B cell (primary cell): ENCODE results near the gene FOXA3. TPM values are rescaled to one million over a fixed set of nuclear protein-coding genes. Genes with fewer than 3 reads are reported as not detected.
A peak's percentile ranks its signal among the peaks of the same experiment; 100 is the strongest.

ENCODE experiments used
- ATAC-seq: fragments of 200-7000 bp; cut with Tn5 transposase; one replicate; pipeline ENCODE4 v1.10.0; 2021; ENCODE audit warnings: low read depth, mild to moderate bottlenecking, moderate number of reproducible peaks, moderate library complexity
- CTCF ChIA-PET: fragments of 350-600 bp; sonication (Branson Sonifier 250); formaldehyde crosslinking; loops from one replicate; lab custom pipeline; 2021; ENCODE audit warnings: antibody characterized with exemption, inconsistent platforms; lab: Charles Lee
- POLR2A ChIA-PET: fragments of 350-600 bp; sonication (Branson Sonifier 250); formaldehyde crosslinking; loops from one replicate; lab custom pipeline; 2021; ENCODE audit warnings: antibody characterized with exemption; lab: Charles Lee
- DNase-seq: peaks from one replicate; pipeline ENCODE4 v3.0.0; 2013
- H2AFZ ChIP-seq: 2 replicates; pipeline ENCODE4 v1.6.1; 2012; ENCODE audit warnings: mild to moderate bottlenecking, low read depth, low read length; ENCODE audit not compliant: insufficient read depth, poor library complexity, severe bottlenecking
- H3K27ac ChIP-seq, 2 donors: 1 replicate in 1 of 2; 2 replicates in 1 of 2; pipeline ENCODE4 v1.5.1; 2012 to 2013; ENCODE audit warnings: low read length in 2 of 2, mild to moderate bottlenecking in 2 of 2, moderate library complexity in 1 of 2
- H3K27me3 ChIP-seq, 4 experiments: fragments of 200-600 bp in 1 of 4; sonication (generic) in 1 of 4; replicated peaks in 1 of 4; 1 replicate in 2 of 4; 2 replicates in 2 of 4; pipeline versions ENCODE4 v1.6.1 to v1.7.0; 2013 to 2016; ENCODE audit warnings: low read length in 3 of 4, mild to moderate bottlenecking in 2 of 4, mixed read lengths in 1 of 4, moderate library complexity in 1 of 4; ENCODE audit not compliant: insufficient read depth in 4 of 4, control insufficient read depth in 3 of 4; ENCODE audit errors: control extremely low read depth in 1 of 4
- H3K36me3 ChIP-seq, 2 experiments: replicated peaks in 1 of 2; 1 replicate in 1 of 2; 2 replicates in 1 of 2; pipeline versions ENCODE4 v1.6.1 to v1.7.1; 2013; ENCODE audit warnings: low read length in 1 of 2; ENCODE audit not compliant: insufficient read depth in 2 of 2, control insufficient read depth in 1 of 2; ENCODE audit errors: control extremely low read depth in 1 of 2, extremely low read depth in 1 of 2
- H3K4me1 ChIP-seq, 2 donors: fragments of 200-600 bp in 1 of 2; sonication (generic) in 1 of 2; 1 replicate in 1 of 2; 2 replicates in 1 of 2; pipeline versions ENCODE4 v1.5.1 to v1.6.1; 2013 to 2017; ENCODE audit warnings: low read length in 2 of 2; ENCODE audit not compliant: control insufficient read depth in 2 of 2, insufficient read depth in 2 of 2
- H3K4me2 ChIP-seq: replicated peaks from 2 replicates; pipeline ENCODE3; 2012; ENCODE audit warnings: mild to moderate bottlenecking, low read depth, low read length; ENCODE audit not compliant: poor library complexity, severe bottlenecking
- H3K4me3 ChIP-seq, 5 experiments: fragments of 200-600 bp in 1 of 5; sonication (generic) in 1 of 5; 1 replicate in 3 of 5; 2 replicates in 2 of 5; pipeline versions ENCODE4 v1.5.1 to v1.7.0; 2011 to 2016; ENCODE audit warnings: low read length in 4 of 5, mild to moderate bottlenecking in 4 of 5, low read depth in 2 of 5, control low read depth in 1 of 5, moderate library complexity in 1 of 5; ENCODE audit not compliant: insufficient read depth in 1 of 5; ENCODE audit errors: control extremely low read depth in 1 of 5, extremely low read depth in 1 of 5
- H3K79me2 ChIP-seq: fragments of 200-600 bp; sonication (generic); one replicate; pipeline ENCODE4 v1.6.0; 2016; ENCODE audit warnings: low read length; ENCODE audit not compliant: control insufficient read depth, insufficient read depth
- H3K9ac ChIP-seq: fragments of 200-600 bp; sonication (generic); 2 replicates; pipeline ENCODE4 v1.6.1; 2017; ENCODE audit warnings: mild to moderate bottlenecking, low read length, moderate library complexity
- H3K9me3 ChIP-seq, 3 donors: one replicate each; pipeline versions ENCODE4 v1.6.1 to v1.7.1; 2013; ENCODE audit warnings: low read length in 2 of 3; ENCODE audit not compliant: control insufficient read depth in 2 of 3, insufficient read depth in 1 of 3; ENCODE audit errors: control extremely low read depth in 1 of 3
- H4K20me1 ChIP-seq: 2 replicates; pipeline ENCODE4 v1.6.0; 2012; ENCODE audit warnings: mild to moderate bottlenecking, low read length; ENCODE audit not compliant: insufficient read depth, control insufficient read depth, poor library complexity, severe bottlenecking
- H3K27ac Mint-ChIP-seq: one replicate; pipeline ENCODE4 v1.8.0; 2021; ENCODE audit warnings: mixed read lengths
- H3K27me3 Mint-ChIP-seq: one replicate; pipeline ENCODE4 v1.8.0; 2021; ENCODE audit warnings: mixed read lengths
- H3K4me1 Mint-ChIP-seq: one replicate; pipeline ENCODE4 v1.8.0; 2021; ENCODE audit warnings: mixed read lengths
- H3K4me3 Mint-ChIP-seq: one replicate; pipeline ENCODE4 v1.8.0; 2021; ENCODE audit warnings: mixed read lengths
- H3K9me3 Mint-ChIP-seq: one replicate; pipeline ENCODE4 v1.8.0; 2022; ENCODE audit warnings: mixed read lengths; ENCODE audit not compliant: insufficient read depth
- EZH2 ChIP-seq: IDR thresholded peaks from 2 replicates; pipeline ENCODE4 v1.6.1; 2012; ENCODE audit warnings: borderline replicate concordance, low read depth, mild to moderate bottlenecking, moderate library complexity, low read length; ENCODE audit not compliant: insufficient read depth, poor library complexity, severe bottlenecking
- WGBS: methylation state at CpG from one replicate; pipeline ENCODE4 v1.1.5; 2013; ENCODE audit warnings: missing lambda C conversion rate; ENCODE audit not compliant: insufficient coverage; 5-methylcytosine and 5-hydroxymethylcytosine counted together
- intact Hi-C: fragments of 100-400 bp; cut with micrococcal nuclease; formaldehyde crosslinking; loops from one replicate; pipeline ENCODE4 v1.10.0; 2022
- polyA plus RNA-seq: library from polyadenylated mRNA; depleted of rRNA; stranded (reverse); fragments of >200 nt; gene quantifications from 2 replicates; pipeline ENCODE4 v1.2.3, GENCODE V29; 2012
- total RNA-seq, 2 donors: library from RNA; stranded (reverse); fragments of 120-200 nt in 1 of 2; gene quantifications; 1 replicate in 1 of 2; 2 replicates in 1 of 2; pipeline versions ENCODE4 v1.2.3 to v1.2.4, GENCODE V29; 2013 to 2022
- TF ChIP-seq, protein P1 (sequence below): fragments of 200-600 bp; IDR thresholded peaks from one replicate; pipeline ENCODE4 v1.8.0; 2022; ENCODE audit warnings: antibody characterized with exemption, mild to moderate bottlenecking

The FOXA3 gene
- total and polyA plus RNA-seq, 2 donors (not counting 1 experiment from before 2014, with no cell fraction given) = not detected

DNA sequence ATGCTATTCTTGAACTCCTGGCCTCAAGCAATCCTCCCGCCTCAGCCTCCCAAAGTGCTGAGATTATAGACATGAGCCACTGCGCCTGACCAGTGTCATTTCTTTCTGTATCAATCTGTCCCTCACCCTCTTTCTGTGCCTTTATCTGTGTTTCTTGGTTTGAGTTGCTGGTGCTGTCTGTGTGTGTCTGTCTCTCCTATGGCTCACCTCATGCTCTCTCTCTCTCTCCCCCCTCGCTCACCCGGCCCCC, 12.0 kb downstream of the FOXA3 start:
- Mint-ChIP-seq H3K27me3 (peaks cover 45% of the 10 kb centered on the region), H3K27ac (no peak overlapping the region), H3K4me3 (peak overlapping the region; percentile 13), H3K4me1 (peaks cover 15% of the 10 kb centered on the region), H3K9me3 (no peaks in the 10 kb centered on the region)
- H3K36me3 ChIP-seq = no peaks in the 10 kb centered on the region
- no peaks in the 10 kb centered on the region for H3K9me3 ChIP-seq
- no peak for DNase-seq
- peak overlapping the region; percentile 72 for H3K4me2 ChIP-seq
- H3K9ac ChIP-seq = no peak overlapping the region
- ChIA-PET CTCF (interaction anchor here (0.7 kb wide), 1 partner anchor 9 kb away, joined by 4 read pairs; no protein-coding TSS in a partner anchor), POLR2A (no interaction called here)
- no peak overlapping the region for H3K27ac ChIP-seq
- WGBS = 33% methylated on average over 3 of the region's 4 CpGs
- TF ChIP-seq, protein P1, sequence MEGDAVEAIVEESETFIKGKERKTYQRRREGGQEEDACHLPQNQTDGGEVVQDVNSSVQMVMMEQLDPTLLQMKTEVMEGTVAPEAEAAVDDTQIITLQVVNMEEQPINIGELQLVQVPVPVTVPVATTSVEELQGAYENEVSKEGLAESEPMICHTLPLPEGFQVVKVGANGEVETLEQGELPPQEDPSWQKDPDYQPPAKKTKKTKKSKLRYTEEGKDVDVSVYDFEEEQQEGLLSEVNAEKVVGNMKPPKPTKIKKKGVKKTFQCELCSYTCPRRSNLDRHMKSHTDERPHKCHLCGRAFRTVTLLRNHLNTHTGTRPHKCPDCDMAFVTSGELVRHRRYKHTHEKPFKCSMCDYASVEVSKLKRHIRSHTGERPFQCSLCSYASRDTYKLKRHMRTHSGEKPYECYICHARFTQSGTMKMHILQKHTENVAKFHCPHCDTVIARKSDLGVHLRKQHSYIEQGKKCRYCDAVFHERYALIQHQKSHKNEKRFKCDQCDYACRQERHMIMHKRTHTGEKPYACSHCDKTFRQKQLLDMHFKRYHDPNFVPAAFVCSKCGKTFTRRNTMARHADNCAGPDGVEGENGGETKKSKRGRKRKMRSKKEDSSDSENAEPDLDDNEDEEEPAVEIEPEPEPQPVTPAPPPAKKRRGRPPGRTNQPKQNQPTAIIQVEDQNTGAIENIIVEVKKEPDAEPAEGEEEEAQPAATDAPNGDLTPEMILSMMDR = no peak
- no peak for TF ChIP-seq EZH2
- peaks cover 10 to 13% of the 10 kb centered on the region in 2 donors for H3K4me1 ChIP-seq
- H3K27me3 ChIP-seq = peaks cover 0 to 39% (median 15%) of the 10 kb centered on the region in 4 experiments
- peak overlapping the region in 1 of 5 experiments; percentile 29 for H3K4me3 ChIP-seq
- H4K20me1 ChIP-seq = no peaks in the 10 kb centered on the region
- no peaks in the 10 kb centered on the region for H3K79me2 ChIP-seq
- intact Hi-C loops = no loop called here
- no peak for ATAC-seq
- peak overlapping the region; percentile 73 for H2AFZ ChIP-seq

DNA sequence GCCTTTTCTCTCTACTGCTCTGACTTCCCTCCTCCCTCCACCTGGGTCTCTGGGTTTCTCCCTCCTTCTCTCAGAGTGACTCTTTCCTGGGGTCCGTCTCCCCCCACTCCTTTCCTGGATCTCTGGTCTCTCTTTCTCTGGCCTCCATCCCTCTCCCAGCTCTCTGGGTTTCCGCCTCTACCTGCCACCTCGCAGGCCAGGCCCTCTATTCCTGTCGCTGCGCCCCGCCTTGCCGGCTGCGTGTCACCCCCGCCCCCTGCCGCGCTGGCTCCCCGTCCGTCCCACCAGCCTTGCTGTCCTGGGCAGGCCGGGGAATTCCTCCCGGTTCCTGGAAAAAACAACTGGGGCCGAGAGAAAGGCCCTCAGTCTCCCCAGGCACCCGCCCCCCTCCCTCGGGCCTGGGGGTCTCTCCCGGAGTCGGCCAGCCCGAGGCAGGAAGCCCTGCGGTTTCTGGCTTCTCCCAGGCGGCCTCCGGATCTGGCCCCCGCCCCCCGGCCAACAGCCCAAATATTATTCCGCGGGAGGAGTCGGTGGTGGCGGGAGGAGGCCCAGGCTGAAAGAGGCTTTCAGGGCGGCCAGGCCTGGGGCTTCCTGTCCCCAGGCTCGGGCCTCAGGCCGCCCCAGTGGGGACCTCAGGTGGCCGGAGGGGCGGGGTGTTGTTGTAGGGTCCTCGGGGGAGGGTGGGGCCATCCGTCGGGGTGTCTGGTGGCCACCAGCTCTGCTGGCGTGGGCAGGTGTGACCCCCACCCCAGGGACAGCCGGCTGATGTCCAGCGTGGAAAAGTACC, 12.5 kb downstream of the FOXA3 start:
- TF ChIP-seq, protein P1 = no peak
- TF ChIP-seq EZH2 = no peak
- Histone ChIP-seq H4K20me1 (peaks cover under 1% of the 10 kb centered on the region), H2AFZ (peak overlapping the region; percentile 73), H3K79me2 (no peaks in the 10 kb centered on the region), H3K4me1 (peaks cover 10 to 13% of the 10 kb centered on the region in 2 donors), H3K9ac (peak overlapping the region; percentile 49), H3K27me3 (peaks cover 0 to 39% (median 15%) of the 10 kb centered on the region in 4 experiments), H3K27ac (no peak overlapping the region), H3K4me2 (peak overlapping the region; percentile 72), H3K36me3 (no peaks in the 10 kb centered on the region), H3K4me3 (peak overlapping the region in 1 of 5 experiments; percentile 29), H3K9me3 (no peaks in the 10 kb centered on the region)
- DNase-seq = no peak
- no peak for ATAC-seq
- POLR2A ChIA-PET = no interaction called here
- H3K27me3 Mint-ChIP-seq = peaks cover 45% of the 10 kb centered on the region
- H3K4me3 Mint-ChIP-seq = peak overlapping the region; percentile 13
- intact Hi-C loops = no loop called here
- CTCF ChIA-PET = interaction anchor here (0.7 kb wide), 1 partner anchor 10 kb away, joined by 4 read pairs; no protein-coding TSS in a partner anchor
- WGBS = 3% methylated on average over 28 of the region's 41 CpGs
- H3K27ac Mint-ChIP-seq = no peak overlapping the region
- no peaks in the 10 kb centered on the region for H3K9me3 Mint-ChIP-seq
- H3K4me1 Mint-ChIP-seq = peaks cover 15% of the 10 kb centered on the region
